B cell (primary cell): ENCODE data around the gene JARID2. TPM values are rescaled to one million over a fixed set of nuclear protein-coding genes. Genes with fewer than 3 reads are reported as not detected.

Experiments
- ATAC-seq: fragments of 200-7000 bp; cut with Tn5 transposase; one replicate; pipeline ENCODE4 v1.10.0; 2021; ENCODE audit warnings: low read depth, mild to moderate bottlenecking, moderate number of reproducible peaks, moderate library complexity
- CTCF ChIA-PET: fragments of 350-600 bp; sonication (Branson Sonifier 250); formaldehyde crosslinking; loops from one replicate; lab custom pipeline; 2021; ENCODE audit warnings: antibody characterized with exemption, inconsistent platforms; lab: Charles Lee
- POLR2A ChIA-PET: fragments of 350-600 bp; sonication (Branson Sonifier 250); formaldehyde crosslinking; loops from one replicate; lab custom pipeline; 2021; ENCODE audit warnings: antibody characterized with exemption; lab: Charles Lee
- DNase-seq: peaks from one replicate; pipeline ENCODE4 v3.0.0; 2013
- H2AFZ ChIP-seq: 2 replicates; pipeline ENCODE4 v1.6.1; 2012; ENCODE audit warnings: mild to moderate bottlenecking, low read depth, low read length; ENCODE audit not compliant: insufficient read depth, poor library complexity, severe bottlenecking
- H3K27ac ChIP-seq, 2 donors: 1 replicate in 1 of 2; 2 replicates in 1 of 2; pipeline ENCODE4 v1.5.1; 2012 to 2013; ENCODE audit warnings: low read length in 2 of 2, mild to moderate bottlenecking in 2 of 2, moderate library complexity in 1 of 2
- H3K27me3 ChIP-seq, 4 experiments: fragments of 200-600 bp in 1 of 4; sonication (generic) in 1 of 4; replicated peaks in 1 of 4; 1 replicate in 2 of 4; 2 replicates in 2 of 4; pipeline versions ENCODE4 v1.6.1 to v1.7.0; 2013 to 2016; ENCODE audit warnings: low read length in 3 of 4, mild to moderate bottlenecking in 2 of 4, mixed read lengths in 1 of 4, moderate library complexity in 1 of 4; ENCODE audit not compliant: insufficient read depth in 4 of 4, control insufficient read depth in 3 of 4; ENCODE audit errors: control extremely low read depth in 1 of 4
- H3K36me3 ChIP-seq, 2 experiments: replicated peaks in 1 of 2; 1 replicate in 1 of 2; 2 replicates in 1 of 2; pipeline versions ENCODE4 v1.6.1 to v1.7.1; 2013; ENCODE audit warnings: low read length in 1 of 2; ENCODE audit not compliant: insufficient read depth in 2 of 2, control insufficient read depth in 1 of 2; ENCODE audit errors: control extremely low read depth in 1 of 2, extremely low read depth in 1 of 2
- H3K4me1 ChIP-seq, 2 donors: fragments of 200-600 bp in 1 of 2; sonication (generic) in 1 of 2; 1 replicate in 1 of 2; 2 replicates in 1 of 2; pipeline versions ENCODE4 v1.5.1 to v1.6.1; 2013 to 2017; ENCODE audit warnings: low read length in 2 of 2; ENCODE audit not compliant: control insufficient read depth in 2 of 2, insufficient read depth in 2 of 2
- H3K4me2 ChIP-seq: replicated peaks from 2 replicates; pipeline ENCODE3; 2012; ENCODE audit warnings: mild to moderate bottlenecking, low read depth, low read length; ENCODE audit not compliant: poor library complexity, severe bottlenecking
- H3K4me3 ChIP-seq, 5 experiments: fragments of 200-600 bp in 1 of 5; sonication (generic) in 1 of 5; 1 replicate in 3 of 5; 2 replicates in 2 of 5; pipeline versions ENCODE4 v1.5.1 to v1.7.0; 2011 to 2016; ENCODE audit warnings: low read length in 4 of 5, mild to moderate bottlenecking in 4 of 5, low read depth in 2 of 5, control low read depth in 1 of 5, moderate library complexity in 1 of 5; ENCODE audit not compliant: insufficient read depth in 1 of 5; ENCODE audit errors: control extremely low read depth in 1 of 5, extremely low read depth in 1 of 5
- H3K79me2 ChIP-seq: fragments of 200-600 bp; sonication (generic); one replicate; pipeline ENCODE4 v1.6.0; 2016; ENCODE audit warnings: low read length; ENCODE audit not compliant: control insufficient read depth, insufficient read depth
- H3K9ac ChIP-seq: fragments of 200-600 bp; sonication (generic); 2 replicates; pipeline ENCODE4 v1.6.1; 2017; ENCODE audit warnings: mild to moderate bottlenecking, low read length, moderate library complexity
- H3K9me3 ChIP-seq, 3 donors: one replicate each; pipeline versions ENCODE4 v1.6.1 to v1.7.1; 2013; ENCODE audit warnings: low read length in 2 of 3; ENCODE audit not compliant: control insufficient read depth in 2 of 3, insufficient read depth in 1 of 3; ENCODE audit errors: control extremely low read depth in 1 of 3
- H4K20me1 ChIP-seq: 2 replicates; pipeline ENCODE4 v1.6.0; 2012; ENCODE audit warnings: mild to moderate bottlenecking, low read length; ENCODE audit not compliant: insufficient read depth, control insufficient read depth, poor library complexity, severe bottlenecking
- H3K27ac Mint-ChIP-seq: one replicate; pipeline ENCODE4 v1.8.0; 2021; ENCODE audit warnings: mixed read lengths
- H3K27me3 Mint-ChIP-seq: one replicate; pipeline ENCODE4 v1.8.0; 2021; ENCODE audit warnings: mixed read lengths
- H3K4me1 Mint-ChIP-seq: one replicate; pipeline ENCODE4 v1.8.0; 2021; ENCODE audit warnings: mixed read lengths
- H3K4me3 Mint-ChIP-seq: one replicate; pipeline ENCODE4 v1.8.0; 2021; ENCODE audit warnings: mixed read lengths
- H3K9me3 Mint-ChIP-seq: one replicate; pipeline ENCODE4 v1.8.0; 2022; ENCODE audit warnings: mixed read lengths; ENCODE audit not compliant: insufficient read depth
- CTCF ChIP-seq: fragments of 200-600 bp; IDR thresholded peaks from one replicate; pipeline ENCODE4 v1.8.0; 2022; ENCODE audit warnings: antibody characterized with exemption, mild to moderate bottlenecking
- EZH2 ChIP-seq: IDR thresholded peaks from 2 replicates; pipeline ENCODE4 v1.6.1; 2012; ENCODE audit warnings: borderline replicate concordance, low read depth, mild to moderate bottlenecking, moderate library complexity, low read length; ENCODE audit not compliant: insufficient read depth, poor library complexity, severe bottlenecking
- WGBS: methylation state at CpG from one replicate; pipeline ENCODE4 v1.1.5; 2013; ENCODE audit warnings: missing lambda C conversion rate; ENCODE audit not compliant: insufficient coverage; 5-methylcytosine and 5-hydroxymethylcytosine counted together
- intact Hi-C: fragments of 100-400 bp; cut with micrococcal nuclease; formaldehyde crosslinking; loops from one replicate; pipeline ENCODE4 v1.10.0; 2022
- polyA plus RNA-seq: library from polyadenylated mRNA; depleted of rRNA; stranded (reverse); fragments of >200 nt; gene quantifications from 2 replicates; pipeline ENCODE4 v1.2.3, GENCODE V29; 2012
- total RNA-seq, 2 donors: library from RNA; stranded (reverse); fragments of 120-200 nt in 1 of 2; gene quantifications; 1 replicate in 1 of 2; 2 replicates in 1 of 2; pipeline versions ENCODE4 v1.2.3 to v1.2.4, GENCODE V29; 2013 to 2022

Gene JARID2
- total and polyA plus RNA-seq, 2 donors (not counting 1 experiment from before 2014, with no cell fraction given), result 11.0 to 58.1 TPM

GRCh38 chr6:15515226-15515625, 269.4 kb downstream of the JARID2 start:
- Histone ChIP-seq H3K9ac (no peak overlapping the region), H3K27me3 (no peaks in the 10 kb centered on the region), H3K36me3 (peaks cover 10 to 97% of the 10 kb centered on the region in 2 experiments), H3K4me1 (no peaks in the 10 kb centered on the region), H3K79me2 (peaks cover 10% of the 10 kb centered on the region), H3K4me3 (no peak overlapping the region), H3K27ac (no peak overlapping the region), H2AFZ (no peak overlapping the region), H3K9me3 (peaks cover 0 to 4% (median 0%) of the 10 kb centered on the region in 3 donors), H4K20me1 (peaks cover 7% of the 10 kb centered on the region), H3K4me2 (no peak overlapping the region)
- intact Hi-C loops, result no loop called here
- TF ChIP-seq CTCF (no peak), EZH2 (no peak)
- no peak for ATAC-seq
- 100% methylated on average over 1 of the region's 6 CpGs for WGBS
- Mint-ChIP-seq H3K27me3 (no peaks in the 10 kb centered on the region), H3K4me3 (no peak overlapping the region), H3K4me1 (no peaks in the 10 kb centered on the region), H3K9me3 (no peaks in the 10 kb centered on the region), H3K27ac (peak overlapping the region; percentile 41)
- no peak for DNase-seq
- CTCF ChIA-PET, result interaction anchor here (0.7 to 1.4 kb wide), 2 partner anchors 15 to 109 kb away, joined by 4 to 6 read pairs; no protein-coding TSS in a partner anchor
- POLR2A ChIA-PET, result no interaction called here

- Histone ChIP-seq H3K27me3 (no peaks in the 10 kb centered on the region), H3K9me3 (peaks cover 0 to 4% (median 0%) of the 10 kb centered on the region in 3 donors), H3K9ac (no peak overlapping the region), H3K4me2 (no peak overlapping the region), H2AFZ (no peak overlapping the region), H3K4me3 (no peak overlapping the region), H3K27ac (no peak overlapping the region), H3K36me3 (peaks cover 10 to 97% of the 10 kb centered on the region in 2 experiments), H3K79me2 (peaks cover 10% of the 10 kb centered on the region), H3K4me1 (no peaks in the 10 kb centered on the region), H4K20me1 (peaks cover 7% of the 10 kb centered on the region)
- intact Hi-C loops, result no loop called here
- Mint-ChIP-seq H3K27ac (no peak overlapping the region), H3K9me3 (no peaks in the 10 kb centered on the region), H3K27me3 (no peaks in the 10 kb centered on the region), H3K4me1 (no peaks in the 10 kb centered on the region), H3K4me3 (no peak overlapping the region)
- ChIA-PET CTCF (interaction anchor here (0.7 to 1.4 kb wide), 2 partner anchors 16 to 108 kb away, joined by 4 to 6 read pairs; no protein-coding TSS in a partner anchor), POLR2A (no interaction called here)
- DNase-seq (no peak), ATAC-seq (no peak)
- WGBS, result 92% methylated on average over 7 of the region's 18 CpGs
- no peak for TF ChIP-seq EZH2
- TF ChIP-seq CTCF, result no peak
Measured at GRCh38 chr6:15515660-15516375, 269.9 kb downstream of the JARID2 start.
